Spleen (tissue), 7 donors: ENCODE data around the gene PRKAR2A.

Experiments used
- POLR2A ChIP-seq, 3 donors: fragments of 450-650 bp; IDR thresholded peaks; one replicate each; pipeline ENCODE4 v1.5.1; 2017; ENCODE audit warnings: antibody characterized with exemption in 3 of 3, mild to moderate bottlenecking in 1 of 3
- POLR2AphosphoS5 ChIP-seq, 3 donors: sonication (generic); formaldehyde crosslinking; IDR thresholded peaks; one replicate each; pipeline ENCODE4 v1.5.1; 2017; ENCODE audit warnings: antibody characterized with exemption in 3 of 3
- TF ChIP-seq, protein P1 (sequence below), 11 experiments: fragments of 200-600 bp in 7 of 11; fragments of 450-650 bp in 4 of 11; sonication (generic) in 4 of 11; IDR thresholded peaks in 8 of 11; conservative IDR thresholded peaks in 3 of 11; 1 replicate in 7 of 11; 2 replicates in 4 of 11; pipeline versions ENCODE4 v1.4.0 to v1.8.0; 2016 to 2021; ENCODE audit warnings: antibody characterized with exemption in 11 of 11, inconsistent platforms in 4 of 11, mild to moderate bottlenecking in 1 of 11
- donor health status: DM: no; HTN: no; CAD: no; lungs with moderate emphysema.
- donor health status: DM: no; HTN: no; CAD: no.
- donor health status: DM: no; HTN: no; CAD: no.

DNA sequence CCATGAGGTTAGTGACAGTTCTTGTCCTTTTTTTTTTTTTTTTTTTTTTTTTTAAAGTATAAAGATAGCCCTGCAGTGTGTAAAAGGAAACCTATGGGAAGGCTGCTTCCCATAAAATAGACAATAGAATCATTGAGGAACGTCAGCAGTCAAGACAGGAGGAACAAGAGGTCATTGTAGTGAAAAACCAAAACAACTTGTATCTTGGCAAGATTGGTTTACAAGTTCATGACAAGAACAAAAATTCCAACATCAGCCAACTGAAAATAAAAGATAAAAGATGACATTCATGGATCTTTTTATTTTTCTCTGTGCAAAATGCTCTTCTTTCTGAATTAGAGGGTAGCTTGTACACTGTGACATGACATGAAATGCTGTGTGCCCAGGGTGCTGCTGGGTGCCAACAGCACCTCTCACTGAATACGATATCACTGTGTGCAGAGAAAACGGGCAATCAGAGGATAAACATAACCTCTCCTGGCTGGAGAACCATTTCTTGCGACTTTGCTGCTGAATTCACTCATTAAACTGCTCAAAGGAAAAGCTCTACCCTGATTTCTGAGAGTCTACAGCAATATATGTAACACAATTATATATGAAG, 100.6 kb downstream of the PRKAR2A start:
- TF ChIP-seq, protein P1, sequence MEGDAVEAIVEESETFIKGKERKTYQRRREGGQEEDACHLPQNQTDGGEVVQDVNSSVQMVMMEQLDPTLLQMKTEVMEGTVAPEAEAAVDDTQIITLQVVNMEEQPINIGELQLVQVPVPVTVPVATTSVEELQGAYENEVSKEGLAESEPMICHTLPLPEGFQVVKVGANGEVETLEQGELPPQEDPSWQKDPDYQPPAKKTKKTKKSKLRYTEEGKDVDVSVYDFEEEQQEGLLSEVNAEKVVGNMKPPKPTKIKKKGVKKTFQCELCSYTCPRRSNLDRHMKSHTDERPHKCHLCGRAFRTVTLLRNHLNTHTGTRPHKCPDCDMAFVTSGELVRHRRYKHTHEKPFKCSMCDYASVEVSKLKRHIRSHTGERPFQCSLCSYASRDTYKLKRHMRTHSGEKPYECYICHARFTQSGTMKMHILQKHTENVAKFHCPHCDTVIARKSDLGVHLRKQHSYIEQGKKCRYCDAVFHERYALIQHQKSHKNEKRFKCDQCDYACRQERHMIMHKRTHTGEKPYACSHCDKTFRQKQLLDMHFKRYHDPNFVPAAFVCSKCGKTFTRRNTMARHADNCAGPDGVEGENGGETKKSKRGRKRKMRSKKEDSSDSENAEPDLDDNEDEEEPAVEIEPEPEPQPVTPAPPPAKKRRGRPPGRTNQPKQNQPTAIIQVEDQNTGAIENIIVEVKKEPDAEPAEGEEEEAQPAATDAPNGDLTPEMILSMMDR (IDR thresholded peaks at IDR 0.05 in 8 of 11, conservative IDR thresholded peaks at IDR 0.05 in 3 of 11), result no peak
- no peak for TF ChIP-seq POLR2AphosphoS5 (IDR thresholded peaks at IDR 0.05)
- no peak for TF ChIP-seq POLR2A (IDR thresholded peaks at IDR 0.05)
